Stimulated activated CD8-positive, alpha-beta memory T cell treated with anti-CD3 and anti-CD28 coated beads, Interleukin-15, amount 100 ng/mL, for 24 hours (primary cell): ENCODE data around the gene LGALS16.
"Not testable (repeated sequence)": the region's sequence is repeated elsewhere in the genome, so short reads cannot be mapped to it uniquely, and the experiment has no call there.

Experiments used
- DNase-seq: peaks from one replicate; pipeline ENCODE4 v3.0.0-alpha.2; 2020; ENCODE audit warnings: low read depth

LGALS16 gene

GRCh38 chr19:39655613-39656012 is at the start of gene LGALS16:
TSS of gene LGALS16 (plus strand) at chr19:39655913. CDS start at chr19:39655962, 49 bp downstream.
- DNase-seq, result no peak

- no peak for DNase-seq
Measured at GRCh38 chr19:39607021-39607420, 48.7 kb upstream of the LGALS16 start.

DNA sequence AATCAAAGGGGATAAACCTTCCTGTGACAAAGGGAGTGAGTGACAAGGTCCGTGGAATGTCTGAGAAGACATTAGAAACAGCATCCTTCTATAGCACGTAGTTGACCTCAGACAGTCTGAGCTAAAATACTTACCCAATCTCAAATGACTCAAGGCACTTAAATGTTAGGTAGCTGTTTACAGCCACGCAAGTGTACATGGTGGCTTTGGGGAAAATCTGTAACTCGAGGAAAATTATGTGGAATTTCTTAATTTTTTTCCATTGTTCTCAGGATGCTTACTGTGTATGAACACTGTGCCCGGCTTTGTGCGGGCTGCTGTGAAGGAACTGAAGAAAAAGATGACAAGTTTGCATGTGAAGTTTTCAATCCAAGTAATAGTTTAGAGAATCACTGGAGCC is 48.2 kb upstream of the LGALS16 start:
- DNase-seq, result no peak

DNA sequence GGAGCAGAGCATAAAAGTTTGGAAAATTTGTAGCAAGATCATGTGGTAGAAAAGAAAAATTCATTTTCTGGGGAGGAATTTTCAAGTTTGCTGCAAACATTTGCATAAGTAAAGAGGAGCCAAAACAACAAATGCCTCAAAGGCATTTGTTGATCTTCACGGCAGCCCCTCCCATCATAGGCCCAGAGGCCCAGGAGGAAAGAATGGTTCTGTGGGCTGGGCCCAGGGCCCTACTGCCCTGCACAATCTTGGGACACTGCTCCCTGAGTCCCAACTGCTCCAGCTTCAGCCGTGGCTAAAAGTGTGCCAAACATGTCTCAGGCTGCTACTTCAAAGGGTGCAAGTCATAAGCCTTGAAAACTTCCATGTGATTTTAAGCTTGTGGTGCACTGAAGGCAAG is 42.1 kb upstream of the LGALS16 start:
- no peak for DNase-seq

- no peak for DNase-seq
Measured at GRCh38 chr19:39617745-39618144, 38.0 kb upstream of the LGALS16 start.

- DNase-seq, result no peak
Measured at GRCh38 chr19:39623946-39624345, 31.8 kb upstream of the LGALS16 start.

DNA sequence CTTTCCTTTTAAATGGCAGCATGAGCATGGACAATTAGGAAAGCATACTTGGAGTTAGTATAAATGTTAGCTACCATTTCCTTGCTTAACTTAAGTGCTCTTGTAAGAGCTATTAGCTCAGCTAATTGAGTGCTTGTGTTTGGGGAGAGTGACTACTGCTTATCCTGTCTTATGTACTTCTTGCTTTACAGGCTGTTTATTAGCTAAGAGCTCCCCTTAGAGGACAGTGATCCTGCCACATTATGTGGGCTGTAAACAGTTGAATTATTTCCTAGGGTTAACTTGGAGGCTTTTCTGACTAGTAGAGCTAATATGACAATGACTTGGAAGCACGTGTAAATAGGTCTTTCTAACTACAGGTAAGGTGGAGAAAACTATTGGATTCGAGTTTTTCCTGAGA is 28.1 kb upstream of the LGALS16 start:
- DNase-seq, result not testable (repeated sequence)

- no peak for DNase-seq
Measured at GRCh38 chr19:39631178-39631577, 24.5 kb upstream of the LGALS16 start.

GRCh38 chr19:39631626-39632025 is 24.1 kb upstream of the LGALS16 start:
- no peak for DNase-seq

GRCh38 chr19:39637891-39638290 is 17.8 kb upstream of the LGALS16 start:
- DNase-seq, result no peak

GRCh38 chr19:39641773-39642172 is 13.9 kb upstream of the LGALS16 start:
- no peak for DNase-seq

DNA sequence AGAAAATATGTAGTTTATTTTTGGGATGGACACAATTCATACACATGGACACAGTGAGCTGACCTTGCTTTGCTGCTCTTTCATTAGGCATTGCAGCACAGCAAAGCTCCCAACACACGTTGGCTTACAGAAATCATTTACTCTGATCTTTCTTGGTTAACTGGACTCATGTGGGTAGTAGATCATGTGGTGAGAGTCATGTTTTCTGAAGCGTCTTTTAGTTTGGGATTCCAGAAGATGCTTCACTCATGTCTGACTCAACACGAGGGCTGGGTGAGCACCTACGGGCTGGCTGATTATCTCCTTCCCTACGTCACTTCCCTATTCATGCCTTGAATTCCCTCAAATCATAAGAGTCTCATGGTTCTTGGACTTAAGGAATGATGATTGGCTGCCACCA is 12.1 kb upstream of the LGALS16 start:
- no peak for DNase-seq

GRCh38 chr19:39645800-39646411 is 9.8 kb upstream of the LGALS16 start:
- no peak for DNase-seq

GRCh38 chr19:39647918-39648317 is 7.8 kb upstream of the LGALS16 start:
- no peak for DNase-seq

- no peak for DNase-seq
Measured at GRCh38 chr19:39659791-39660190, 4.1 kb downstream of the LGALS16 start.

GRCh38 chr19:39660661-39661060 is 4.9 kb downstream of the LGALS16 start:
- DNase-seq, result no peak

DNA sequence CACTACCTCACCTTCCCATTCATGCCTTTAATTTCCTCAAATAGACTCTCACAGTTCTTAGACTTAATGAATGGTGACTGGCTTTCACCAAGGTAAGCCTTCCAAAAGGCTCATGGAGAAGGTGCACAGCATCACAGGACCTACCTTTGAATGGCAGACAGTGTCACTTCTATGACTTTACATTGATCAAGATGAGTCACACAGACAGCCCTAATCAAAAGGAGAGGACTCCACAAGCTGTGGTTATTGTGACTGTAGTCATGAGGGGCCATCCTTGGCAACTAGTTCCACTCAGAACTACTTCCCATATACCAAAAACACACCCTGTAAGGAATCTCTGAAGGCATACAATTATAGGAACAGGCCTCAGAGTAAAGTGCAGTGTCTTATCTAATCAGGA is 5.9 kb downstream of the LGALS16 start:
- no peak for DNase-seq

DNA sequence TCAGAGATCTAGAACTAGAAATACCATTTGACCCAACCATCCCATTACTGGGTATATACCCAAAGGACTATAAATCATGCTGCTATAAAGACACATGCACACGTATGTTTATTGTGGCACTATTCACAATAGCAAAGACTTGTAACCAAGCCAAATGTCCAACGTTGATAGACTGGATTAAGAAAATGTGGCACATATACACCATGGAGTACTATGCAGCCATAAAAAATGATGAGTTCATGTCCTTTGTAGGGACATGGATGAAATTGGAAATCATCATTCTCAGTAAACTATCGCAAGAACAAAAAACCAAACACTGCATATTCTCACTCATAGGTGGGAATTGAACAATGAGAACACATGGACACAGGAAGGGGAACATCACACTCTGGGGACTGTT is 14.1 kb downstream of the LGALS16 start:
- not testable (repeated sequence) for DNase-seq

- DNase-seq, result no peak
Measured at GRCh38 chr19:39670998-39671397, 15.3 kb downstream of the LGALS16 start.

DNA sequence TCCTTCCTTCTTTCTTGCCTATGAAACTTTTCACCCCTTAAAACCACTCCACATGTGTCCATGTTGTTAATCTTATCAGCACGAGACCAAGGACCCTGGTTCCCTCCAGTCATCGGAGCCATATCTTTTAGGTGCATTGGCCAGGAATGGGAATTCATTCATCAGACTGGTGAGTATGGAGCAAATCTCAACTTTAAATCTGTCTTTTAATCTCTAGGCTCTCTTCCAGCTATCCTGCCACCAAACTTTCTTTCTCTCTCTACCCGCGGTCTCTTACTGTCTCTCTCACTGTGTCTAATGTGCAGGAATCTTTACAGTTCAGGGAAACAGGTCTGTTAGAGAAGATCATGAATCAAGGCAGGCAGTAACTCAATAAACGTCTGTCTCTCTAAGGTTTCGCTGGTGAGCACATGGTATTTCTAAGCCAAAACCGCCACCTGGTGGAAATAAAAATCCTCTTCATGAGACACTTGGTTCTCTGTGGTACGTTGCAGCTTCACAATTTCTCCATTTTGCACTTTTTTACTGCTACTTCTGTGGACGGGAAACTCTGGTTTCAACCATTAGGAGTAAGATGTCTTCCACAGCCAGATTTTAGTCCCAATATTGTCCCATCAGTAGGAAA is 16.1 kb downstream of the LGALS16 start:
- no peak for DNase-seq

- DNase-seq, result no peak
Measured at GRCh38 chr19:39672473-39672872, 16.8 kb downstream of the LGALS16 start.

DNA sequence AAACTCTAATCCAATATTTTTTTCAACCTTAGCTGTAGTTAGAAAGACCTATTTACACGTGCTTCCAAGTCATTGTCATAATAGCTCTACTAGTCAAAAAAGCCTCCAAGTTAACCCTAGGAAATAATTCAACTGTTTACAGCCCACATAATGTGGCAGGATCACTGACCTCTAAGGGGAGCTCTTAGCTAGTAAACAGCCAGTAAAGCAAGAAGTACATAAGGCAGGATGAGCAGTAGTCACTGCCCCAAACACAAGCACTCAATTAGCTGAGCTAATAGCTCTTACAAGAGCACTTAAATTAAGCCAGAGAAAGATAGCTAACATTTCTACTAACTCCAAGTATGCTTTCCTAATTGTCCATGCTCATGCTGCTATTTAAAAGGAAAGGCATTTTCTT is 18.1 kb downstream of the LGALS16 start:
- not testable (repeated sequence) for DNase-seq

DNA sequence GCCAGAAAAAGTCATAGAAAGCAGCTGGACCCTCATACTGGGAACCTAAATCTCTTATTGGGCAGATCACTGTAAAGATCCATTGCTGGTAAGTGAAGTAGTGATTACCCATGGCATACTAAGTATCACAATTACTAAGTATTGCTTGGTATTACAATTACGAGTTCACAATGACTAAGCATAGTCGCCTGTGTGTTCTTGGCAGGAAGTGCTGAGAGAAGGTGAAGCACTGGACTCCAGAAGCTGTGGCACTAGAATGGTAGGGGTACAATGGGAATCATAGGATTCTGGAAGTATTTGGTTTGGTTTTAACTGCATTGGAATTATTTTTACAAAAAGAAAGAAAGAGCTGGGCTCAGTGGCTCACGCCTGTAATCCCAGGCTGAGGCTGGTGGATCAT is 20.3 kb downstream of the LGALS16 start:
- DNase-seq, result no peak
